GM18498 (cell line): Measurements from ENCODE around the gene MBLAC1.
A peak's percentile ranks its signal among the peaks of the same experiment; 100 is the strongest.

Source experiments
- ATAC-seq: cut with Tn5 transposase; IDR thresholded peaks from one replicate; pipeline ENCODE4 v1.9.1; 2021; ENCODE audit warnings: mild to moderate bottlenecking, moderate library complexity; ENCODE audit not compliant: unreplicated experiment

MBLAC1 gene

GRCh38 chr7:100126931-100127865 is at the start of gene MBLAC1:
TSS of gene MBLAC1 (plus strand) at chr7:100126967. CDS start at chr7:100127396, 429 bp downstream.
- ATAC-seq = peak; percentile 69

GRCh38 chr7:100077205-100077604 is 49.6 kb upstream of the MBLAC1 start:
- ATAC-seq = no peak

GRCh38 chr7:100079024-100079560 is 47.7 kb upstream of the MBLAC1 start:
- ATAC-seq = no peak

- no peak for ATAC-seq
Observed at GRCh38 chr7:100080907-100081534, 45.7 kb upstream of the MBLAC1 start.

- peak; percentile 88 for ATAC-seq
Observed at GRCh38 chr7:100081535-100082102, 45.1 kb upstream of the MBLAC1 start, which contains the start of gene ZNF3. TSS of gene ZNF3 (minus strand) at chr7:100081723. CDS start at chr7:100077357, 4,366 bp downstream.

- no peak for ATAC-seq
Observed at GRCh38 chr7:100082978-100083377, 43.8 kb upstream of the MBLAC1 start.

GRCh38 chr7:100085515-100085914 is 41.3 kb upstream of the MBLAC1 start:
- ATAC-seq = no peak

- ATAC-seq = no peak
Observed at GRCh38 chr7:100087055-100087750, 39.6 kb upstream of the MBLAC1 start.

GRCh38 chr7:100088095-100088620 is 38.6 kb upstream of the MBLAC1 start:
- peak; percentile 6 for ATAC-seq

- peak; percentile 59 for ATAC-seq
Observed at GRCh38 chr7:100088621-100089457, 37.9 kb upstream of the MBLAC1 start, which contains the start of gene COPS6. TSS of gene COPS6 (plus strand) at chr7:100088969. CDS start at chr7:100088991, 22 bp downstream.

- ATAC-seq = no peak
Observed at GRCh38 chr7:100089458-100090196, 37.1 kb upstream of the MBLAC1 start.

- ATAC-seq = no peak
Observed at GRCh38 chr7:100090527-100091410, 36.0 kb upstream of the MBLAC1 start.

- no peak for ATAC-seq
Observed at GRCh38 chr7:100091411-100092181, 35.2 kb upstream of the MBLAC1 start.

- ATAC-seq = no peak
Observed at GRCh38 chr7:100093054-100093453, 33.7 kb upstream of the MBLAC1 start.

- no peak for ATAC-seq
Observed at GRCh38 chr7:100093498-100093897, 33.3 kb upstream of the MBLAC1 start.

- no peak for ATAC-seq
Observed at GRCh38 chr7:100093925-100094486, 32.8 kb upstream of the MBLAC1 start.

GRCh38 chr7:100095289-100095688 is 31.5 kb upstream of the MBLAC1 start:
- ATAC-seq = no peak
